Neural cell (in vitro differentiated cells): ENCODE results near the gene NCOA5. TPM values are rescaled to one million over a fixed set of nuclear protein-coding genes. Genes with fewer than 3 reads are reported as not detected.

Experiments used
- H2AFZ ChIP-seq: fragments of 200-600, 300-800 bp; sonication (generic), shearing (Covaris generic); 2 replicates; pipeline ENCODE4 v1.6.0; 2014; ENCODE audit warnings: low read depth, mild to moderate bottlenecking, antibody characterized with exemption, low read length, moderate library complexity
- H3F3A ChIP-seq: fragments of 200-600 bp; shearing (Covaris generic); 2 replicates; pipeline ENCODE4 v1.6.1; 2016; ENCODE audit warnings: mild to moderate bottlenecking, moderate library complexity, mixed read lengths, antibody characterized with exemption, low read length; ENCODE audit not compliant: insufficient read depth, poor library complexity, severe bottlenecking
- H3K27ac ChIP-seq: fragments of 200-600, 300-800 bp; sonication (generic), shearing (Covaris generic); 2 replicates; pipeline ENCODE4 v1.5.1; 2014; ENCODE audit warnings: mild to moderate bottlenecking, low read length, moderate library complexity
- H3K27me3 ChIP-seq: fragments of 300-800, 200-600 bp; sonication (generic), shearing (Covaris generic); 2 replicates; pipeline ENCODE4 v1.6.0; 2014; ENCODE audit warnings: mild to moderate bottlenecking, low read depth, low read length, moderate library complexity; ENCODE audit not compliant: insufficient read depth
- H3K36me3 ChIP-seq: fragments of 300-800, 200-600 bp; sonication (generic), shearing (Covaris generic); 2 replicates; pipeline ENCODE4 v1.5.1; 2014; ENCODE audit warnings: mild to moderate bottlenecking, antibody characterized with exemption, low read length, moderate library complexity; ENCODE audit not compliant: insufficient read depth
- H3K4me2 ChIP-seq: fragments of 300-800, 200-600 bp; sonication (generic), shearing (Covaris generic); 2 replicates; pipeline ENCODE4 v1.6.0; 2014; ENCODE audit warnings: mild to moderate bottlenecking, low read length
- H3K4me3 ChIP-seq: fragments of 300-800, 200-600 bp; sonication (generic), shearing (Covaris generic); 2 replicates; pipeline ENCODE4 v1.5.1; 2014; ENCODE audit warnings: mild to moderate bottlenecking, low read length, moderate library complexity
- H3K79me2 ChIP-seq: fragments of 200-600 bp; shearing (Covaris generic); replicated peaks from 2 replicates; pipeline ENCODE4 v1.6.0; 2014; ENCODE audit warnings: mild to moderate bottlenecking, low read length, moderate library complexity; ENCODE audit not compliant: insufficient read depth
- H3K9ac ChIP-seq: fragments of 300-800, 200-600 bp; sonication (generic), shearing (Covaris generic); 2 replicates; pipeline ENCODE4 v1.6.1; 2016; ENCODE audit warnings: mild to moderate bottlenecking, low read length, mixed read lengths
- H3K9me2 ChIP-seq: fragments of 200-600 bp; shearing (Covaris generic); 2 replicates; pipeline ENCODE4 v1.6.1; 2016; ENCODE audit warnings: mild to moderate bottlenecking, low read length, mixed read lengths; ENCODE audit not compliant: insufficient read depth
- H3K9me3 ChIP-seq: fragments of 200-600, 300-800 bp; sonication (generic), shearing (Covaris generic); 2 replicates; pipeline ENCODE4 v1.6.1; 2016; ENCODE audit warnings: mild to moderate bottlenecking, mixed run types, low read length, moderate library complexity, mixed read lengths
- H4K20me1 ChIP-seq: fragments of 200-600 bp; shearing (Covaris generic); 2 replicates; pipeline ENCODE4 v1.6.1; 2016; ENCODE audit warnings: mild to moderate bottlenecking, mixed run types; ENCODE audit not compliant: insufficient read depth
- CTCF ChIP-seq: fragments of 450-650 bp; IDR thresholded peaks from 2 replicates; pipeline ENCODE4 v1.5.1; 2014; ENCODE audit warnings: antibody characterized with exemption, mild to moderate bottlenecking, moderate library complexity; ENCODE audit not compliant: poor library complexity, severe bottlenecking
- EP300 ChIP-seq: fragments of 450-650 bp; conservative IDR thresholded peaks from 2 replicates; pipeline ENCODE4 v1.6.1; 2014; ENCODE audit warnings: antibody characterized with exemption, mild to moderate bottlenecking, moderate library complexity; ENCODE audit not compliant: poor library complexity, severe bottlenecking
- EZH2 ChIP-seq: fragments of 200-600, 300-800 bp; shearing (Covaris generic), sonication (generic); IDR thresholded peaks from 2 replicates; pipeline ENCODE4 v1.6.1; 2014; ENCODE audit warnings: antibody characterized with exemption, low read length, borderline replicate concordance, mild to moderate bottlenecking; ENCODE audit not compliant: insufficient read depth, poor library complexity, severe bottlenecking
- MXI1 ChIP-seq: fragments of 450-650 bp; conservative IDR thresholded peaks from 2 replicates; pipeline ENCODE4 v1.6.1; 2014; ENCODE audit warnings: antibody characterized with exemption, mild to moderate bottlenecking; ENCODE audit not compliant: poor library complexity, severe bottlenecking
- POLR2AphosphoS5 ChIP-seq: IDR thresholded peaks from 2 replicates; pipeline ENCODE4 v1.6.1; 2012
- RAD21 ChIP-seq: fragments of 450-650 bp; conservative IDR thresholded peaks from 2 replicates; pipeline ENCODE4 v1.6.1; 2014; ENCODE audit warnings: antibody characterized with exemption, mild to moderate bottlenecking, moderate library complexity
- REST ChIP-seq: IDR thresholded peaks from 2 replicates; pipeline ENCODE4 v1.6.1; 2012; ENCODE audit warnings: borderline replicate concordance
- SMC3 ChIP-seq: fragments of 450-650 bp; conservative IDR thresholded peaks from 2 replicates; pipeline ENCODE4 v1.6.1; 2014; ENCODE audit warnings: antibody characterized with exemption, mild to moderate bottlenecking, moderate library complexity; ENCODE audit not compliant: poor library complexity
- TAF1 ChIP-seq: IDR thresholded peaks from 2 replicates; pipeline ENCODE4 v1.6.1; 2012; ENCODE audit warnings: low read depth
- polyA plus RNA-seq: library from polyadenylated mRNA; depleted of rRNA; stranded (reverse); fragments of >200 nt; gene quantifications from 2 replicates; pipeline ENCODE4 v1.2.3, GENCODE V29; 2014

The NCOA5 gene
- polyA plus RNA-seq, 1 donor from 2014 or later = 29.9 TPM

- H3K4me3 ChIP-seq = no peak overlapping the region
- H3K9ac ChIP-seq = no peak overlapping the region
- no peaks in the 10 kb centered on the region for H4K20me1 ChIP-seq
- no peaks in the 10 kb centered on the region for H3K9me2 ChIP-seq
- no peaks in the 10 kb centered on the region for H3K9me3 ChIP-seq
- TF ChIP-seq REST (no peak), EZH2 (no peak), EP300 (no peak), RAD21 (no peak), CTCF (no peak), SMC3 (no peak), TAF1 (no peak), MXI1 (no peak), POLR2AphosphoS5 (no peak)
- peaks cover 9% of the 10 kb centered on the region for H3K27me3 ChIP-seq
- H3K36me3 ChIP-seq = no peaks in the 10 kb centered on the region
- peaks cover 1% of the 10 kb centered on the region for H3K79me2 ChIP-seq
- no peak overlapping the region for H3K4me2 ChIP-seq
- no peak overlapping the region for H2AFZ ChIP-seq
- no peaks in the 10 kb centered on the region for H3F3A ChIP-seq
- H3K27ac ChIP-seq = no peak overlapping the region
Observed at GRCh38 chr20:46018611-46019010, 71.2 kb downstream of the NCOA5 start.

GRCh38 chr20:46018112-46018511 lies 71.7 kb downstream of the NCOA5 start:
- Histone ChIP-seq H3K4me2 (no peak overlapping the region), H3K79me2 (no peaks in the 10 kb centered on the region), H4K20me1 (no peaks in the 10 kb centered on the region), H3F3A (no peaks in the 10 kb centered on the region), H3K9ac (no peak overlapping the region), H3K27me3 (peaks cover 14% of the 10 kb centered on the region), H2AFZ (no peak overlapping the region), H3K36me3 (no peaks in the 10 kb centered on the region), H3K4me3 (no peak overlapping the region), H3K9me2 (no peaks in the 10 kb centered on the region), H3K9me3 (no peaks in the 10 kb centered on the region), H3K27ac (no peak overlapping the region)
- TF ChIP-seq RAD21 (no peak), SMC3 (no peak), POLR2AphosphoS5 (no peak), TAF1 (no peak), REST (no peak), CTCF (no peak), EZH2 (no peak), EP300 (no peak), MXI1 (no peak)
